ENCODE measurements around the gene TBL1XR1.

TBL1XR1 gene

DNA sequence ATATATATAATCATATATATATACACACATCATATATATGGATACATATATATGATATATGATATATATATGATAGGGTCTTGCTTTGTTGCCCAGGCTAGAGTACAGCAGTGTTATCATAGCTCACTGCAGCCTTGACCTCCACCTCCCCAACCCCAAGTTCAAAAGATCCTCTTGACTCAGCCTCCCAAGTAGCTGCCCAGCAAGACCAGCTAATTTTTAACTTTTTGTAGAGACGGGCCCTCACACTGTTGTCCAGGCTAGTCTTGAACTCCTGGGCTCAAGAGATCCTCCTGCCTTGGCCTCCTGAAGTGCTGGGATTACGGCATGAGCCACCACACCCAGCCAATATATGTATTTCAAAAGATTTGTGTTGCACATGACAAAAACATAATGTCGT lies 83.0 kb downstream of the TBL1XR1 start:
- no peaks in the 10 kb centered on the region for H3K36me3 ChIP-seq (ENCODE audit: control insufficient read depth, insufficient read depth, low read length)

DNA sequence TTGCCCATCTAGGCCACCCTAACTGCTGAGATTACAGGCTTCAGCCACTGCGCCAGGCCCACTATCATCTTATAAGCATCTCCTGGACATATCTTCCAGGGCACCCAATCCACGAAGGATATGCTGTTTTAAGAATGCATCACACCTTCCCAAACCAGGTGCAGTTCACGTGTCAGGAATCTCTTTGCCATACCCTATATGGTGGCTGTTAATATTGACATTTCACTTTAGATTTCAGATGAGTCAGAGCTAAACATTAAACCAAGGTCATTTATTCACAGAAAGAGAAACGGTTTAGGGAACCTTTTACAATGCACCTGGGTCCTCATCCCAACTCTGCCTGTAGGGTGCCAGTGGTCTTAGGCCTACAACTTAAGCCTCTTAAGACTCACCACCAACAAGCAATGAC lies 85.7 kb downstream of the TBL1XR1 start:
- Histone ChIP-seq H3K27me3 (replicated peaks; ENCODE audit: control insufficient read depth, insufficient read depth, low read length) (no peaks in the 10 kb centered on the region), H3K4me3 (replicated peaks; ENCODE audit: low read depth, low read length) (no peak overlapping the region), H3K36me3 (ENCODE audit: control insufficient read depth, insufficient read depth, low read length) (no peaks in the 10 kb centered on the region)
- TF ChIP-seq, protein P1, sequence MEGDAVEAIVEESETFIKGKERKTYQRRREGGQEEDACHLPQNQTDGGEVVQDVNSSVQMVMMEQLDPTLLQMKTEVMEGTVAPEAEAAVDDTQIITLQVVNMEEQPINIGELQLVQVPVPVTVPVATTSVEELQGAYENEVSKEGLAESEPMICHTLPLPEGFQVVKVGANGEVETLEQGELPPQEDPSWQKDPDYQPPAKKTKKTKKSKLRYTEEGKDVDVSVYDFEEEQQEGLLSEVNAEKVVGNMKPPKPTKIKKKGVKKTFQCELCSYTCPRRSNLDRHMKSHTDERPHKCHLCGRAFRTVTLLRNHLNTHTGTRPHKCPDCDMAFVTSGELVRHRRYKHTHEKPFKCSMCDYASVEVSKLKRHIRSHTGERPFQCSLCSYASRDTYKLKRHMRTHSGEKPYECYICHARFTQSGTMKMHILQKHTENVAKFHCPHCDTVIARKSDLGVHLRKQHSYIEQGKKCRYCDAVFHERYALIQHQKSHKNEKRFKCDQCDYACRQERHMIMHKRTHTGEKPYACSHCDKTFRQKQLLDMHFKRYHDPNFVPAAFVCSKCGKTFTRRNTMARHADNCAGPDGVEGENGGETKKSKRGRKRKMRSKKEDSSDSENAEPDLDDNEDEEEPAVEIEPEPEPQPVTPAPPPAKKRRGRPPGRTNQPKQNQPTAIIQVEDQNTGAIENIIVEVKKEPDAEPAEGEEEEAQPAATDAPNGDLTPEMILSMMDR (IDR thresholded peaks at IDR 0.05; ENCODE audit: insufficient read depth, low read length, poor library complexity, severe bottlenecking): no peak
- DNase-seq (ENCODE audit: extremely low read depth, insufficient read length): no peak

More for the DNA sequence above, 83.0 kb downstream of the TBL1XR1 start:
- Histone ChIP-seq H3K4me3 (replicated peaks; ENCODE audit: low read depth, low read length) (no peak overlapping the region), H3K27me3 (replicated peaks; ENCODE audit: control insufficient read depth, insufficient read depth, low read length) (no peaks in the 10 kb centered on the region)
- TF ChIP-seq, protein P1 (IDR thresholded peaks at IDR 0.05; ENCODE audit: insufficient read depth, low read length, poor library complexity, severe bottlenecking): no peak
- no peak for DNase-seq (ENCODE audit: extremely low read depth, insufficient read length)

DNA sequence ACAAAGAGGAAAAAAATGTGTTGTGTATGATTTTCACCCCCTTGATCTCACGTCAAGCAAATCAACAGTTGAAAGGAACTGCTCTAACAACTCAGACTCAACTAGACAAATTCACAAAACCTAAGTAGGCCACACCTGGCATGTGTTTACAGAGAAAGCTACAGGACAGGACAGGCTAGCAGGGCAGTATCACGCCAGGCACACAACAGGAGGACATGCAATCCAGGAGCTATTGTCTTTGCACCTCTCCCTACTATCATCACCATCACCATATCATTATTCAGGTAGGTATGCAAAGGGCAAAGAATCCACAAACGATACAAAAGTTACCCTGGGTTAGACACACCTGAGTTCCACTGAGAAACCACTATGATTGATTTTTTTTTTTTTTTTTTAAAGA lies 86.4 kb downstream of the TBL1XR1 start:
- DNase-seq (ENCODE audit: extremely low read depth, insufficient read length): no peak

DNA sequence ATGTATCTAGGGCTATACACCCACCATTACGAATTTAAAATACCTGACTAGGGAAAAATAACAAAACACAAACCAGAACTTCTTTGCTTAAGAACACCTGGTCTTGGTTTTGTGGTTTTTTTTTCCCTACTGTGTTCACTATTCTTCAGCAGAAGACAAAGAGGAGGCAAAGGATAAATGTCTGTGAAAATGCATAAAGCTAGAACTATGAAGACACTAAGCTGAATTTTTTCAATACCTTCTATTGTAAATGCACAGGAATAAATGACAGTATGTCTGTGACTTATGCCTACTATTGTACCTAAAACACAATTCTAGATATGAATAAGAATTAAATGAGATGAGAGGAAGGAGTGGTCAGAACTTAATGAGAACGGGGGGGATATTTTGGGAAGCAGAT lies 86.9 kb downstream of the TBL1XR1 start:
- TF ChIP-seq, protein P1 (IDR thresholded peaks at IDR 0.05; ENCODE audit: insufficient read depth, low read length, poor library complexity, severe bottlenecking): no peak
- DNase-seq (ENCODE audit: extremely low read depth, insufficient read length): no peak
- no peaks in the 10 kb centered on the region for H3K27me3 ChIP-seq (replicated peaks; ENCODE audit: control insufficient read depth, insufficient read depth, low read length)
- no peaks in the 10 kb centered on the region for H3K36me3 ChIP-seq (ENCODE audit: control insufficient read depth, insufficient read depth, low read length)
- no peak overlapping the region for H3K4me3 ChIP-seq (replicated peaks; ENCODE audit: low read depth, low read length)

More for the DNA sequence above, 86.4 kb downstream of the TBL1XR1 start:
- Histone ChIP-seq H3K4me3 (replicated peaks; ENCODE audit: low read depth, low read length) (no peak overlapping the region), H3K36me3 (ENCODE audit: control insufficient read depth, insufficient read depth, low read length) (no peaks in the 10 kb centered on the region), H3K27me3 (replicated peaks; ENCODE audit: control insufficient read depth, insufficient read depth, low read length) (no peaks in the 10 kb centered on the region)
- TF ChIP-seq, protein P1 (IDR thresholded peaks at IDR 0.05; ENCODE audit: insufficient read depth, low read length, poor library complexity, severe bottlenecking): no peak

DNA sequence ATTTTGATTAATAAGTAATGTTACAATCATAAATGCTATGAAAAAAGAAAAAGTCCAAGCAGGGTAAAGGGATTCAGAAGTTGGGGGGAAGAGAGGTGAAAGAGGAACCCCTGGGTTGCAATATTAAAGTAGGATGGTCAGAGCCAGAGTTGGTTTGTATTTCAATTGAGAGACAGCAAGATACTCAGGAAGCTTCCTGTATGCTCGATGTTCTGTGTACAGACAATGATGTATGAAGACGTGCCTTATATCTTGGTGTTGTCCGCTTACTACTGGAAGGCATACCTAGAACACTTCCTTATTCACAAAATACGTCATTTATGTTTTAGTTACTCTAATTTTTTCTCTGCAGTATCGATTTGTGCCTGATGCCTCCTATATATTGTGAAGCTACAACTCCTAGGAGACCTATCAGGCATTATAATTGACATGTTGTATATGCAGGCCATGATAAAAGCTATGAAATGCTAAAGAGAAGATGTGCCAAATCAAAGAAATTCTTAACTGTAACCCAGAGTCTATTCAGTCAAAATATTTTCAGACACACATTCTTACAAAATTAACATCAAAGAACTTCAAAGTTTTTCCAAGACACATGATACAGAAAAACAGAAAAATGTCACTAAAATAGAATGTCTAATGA lies 87.5 kb downstream of the TBL1XR1 start:
- DNase-seq (ENCODE audit: extremely low read depth, insufficient read length): no peak
- TF ChIP-seq, protein P1 (IDR thresholded peaks at IDR 0.05; ENCODE audit: insufficient read depth, low read length, poor library complexity, severe bottlenecking): no peak
- no peaks in the 10 kb centered on the region for H3K36me3 ChIP-seq (ENCODE audit: control insufficient read depth, insufficient read depth, low read length)
- H3K4me3 ChIP-seq (replicated peaks; ENCODE audit: low read depth, low read length): no peak overlapping the region
- no peaks in the 10 kb centered on the region for H3K27me3 ChIP-seq (replicated peaks; ENCODE audit: control insufficient read depth, insufficient read depth, low read length)

DNA sequence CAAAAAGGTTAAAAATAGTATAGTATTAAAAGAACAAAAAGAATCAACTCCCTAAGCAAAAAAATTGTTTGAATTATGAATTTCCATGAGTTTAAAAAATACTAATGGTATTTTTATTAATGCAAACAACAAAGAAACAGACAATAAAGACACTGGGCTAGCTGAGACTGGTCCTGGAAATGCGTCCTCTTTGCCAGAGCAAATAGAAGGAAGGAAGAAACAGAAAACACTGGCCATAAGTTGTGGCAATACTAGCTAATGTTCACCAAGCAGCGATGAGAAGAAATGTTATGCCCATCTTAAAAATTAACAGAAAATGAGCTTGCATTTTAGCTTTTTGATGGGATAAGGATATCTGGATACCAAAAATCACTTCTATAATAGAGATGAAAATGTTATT lies 88.6 kb downstream of the TBL1XR1 start:
- Histone ChIP-seq H3K27me3 (replicated peaks; ENCODE audit: control insufficient read depth, insufficient read depth, low read length) (no peaks in the 10 kb centered on the region), H3K4me3 (replicated peaks; ENCODE audit: low read depth, low read length) (no peak overlapping the region), H3K36me3 (ENCODE audit: control insufficient read depth, insufficient read depth, low read length) (no peaks in the 10 kb centered on the region)
- TF ChIP-seq, protein P1 (IDR thresholded peaks at IDR 0.05; ENCODE audit: insufficient read depth, low read length, poor library complexity, severe bottlenecking): no peak
- no peak for DNase-seq (ENCODE audit: extremely low read depth, insufficient read length)

Measured in GM06990 (cell line).